GM06990 (cell line): ENCODE results near the gene CNGB1.

Experiments used
- DNase-seq: peaks from one replicate; pipeline ENCODE4 v3.0.0-alpha.2; 2011; ENCODE audit not compliant: insufficient read length; ENCODE audit errors: extremely low read depth
- H3K27me3 ChIP-seq: replicated peaks from 2 replicates; pipeline ENCODE4 v1.6.0; 2011; ENCODE audit warnings: low read length; ENCODE audit not compliant: control insufficient read depth, insufficient read depth
- H3K36me3 ChIP-seq: 2 replicates; pipeline ENCODE4 v1.5.1; 2011; ENCODE audit warnings: low read length; ENCODE audit not compliant: control insufficient read depth, insufficient read depth
- H3K4me3 ChIP-seq: replicated peaks from 2 replicates; pipeline ENCODE4 v1.5.1; 2011; ENCODE audit warnings: low read depth, mild to moderate bottlenecking, control low read depth, low read length
- TF ChIP-seq, protein P1 (sequence below): IDR thresholded peaks from 2 replicates; pipeline ENCODE4 v1.5.1; 2011; ENCODE audit warnings: low read length, control low read depth, mild to moderate bottlenecking, inconsistent platforms; ENCODE audit not compliant: insufficient read depth, poor library complexity, severe bottlenecking

The CNGB1 gene

DNA sequence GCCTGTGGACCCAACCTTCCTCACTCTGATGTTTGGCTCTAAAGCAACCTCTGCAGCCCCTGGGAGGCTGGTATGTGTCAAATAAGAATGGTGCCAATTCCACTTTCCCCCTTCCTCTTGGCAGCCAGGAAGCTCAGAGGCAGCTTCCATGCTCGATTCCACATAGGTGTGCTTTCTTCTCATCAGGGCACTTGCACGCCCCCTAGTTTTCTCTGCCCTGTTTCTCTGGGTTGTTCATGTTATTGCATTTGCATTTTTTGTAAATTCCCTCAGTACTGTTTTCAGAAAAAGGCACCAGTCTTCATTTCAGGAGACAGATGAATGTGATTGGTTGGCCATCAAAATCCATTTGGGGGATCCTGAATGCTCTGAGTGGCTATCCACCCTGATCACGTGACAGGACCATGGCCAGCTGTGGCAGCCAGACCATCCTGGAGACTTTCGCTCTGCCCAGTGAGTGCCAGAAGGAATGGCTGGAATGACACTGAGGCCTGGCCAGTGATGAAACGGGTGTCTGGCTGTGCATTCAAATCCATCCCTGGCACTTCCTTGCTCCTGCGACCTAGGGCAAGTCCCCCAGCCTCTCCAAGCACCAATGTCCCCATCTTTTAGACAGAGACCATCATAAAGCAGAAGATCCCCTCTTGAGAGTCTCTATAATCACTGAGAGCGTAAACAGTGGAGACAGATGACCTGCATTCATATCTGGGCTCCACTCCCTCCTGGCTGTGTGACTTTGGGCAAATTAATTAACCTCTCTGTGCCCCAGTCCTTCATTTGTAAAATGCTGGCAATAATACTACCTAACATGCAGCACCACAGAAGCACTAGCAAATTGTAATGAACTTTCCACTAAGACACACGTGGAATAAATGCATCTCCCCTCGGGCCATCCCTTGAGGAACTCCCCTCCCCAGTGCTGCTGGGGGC is 56.4 kb downstream of the CNGB1 start:
- TF ChIP-seq, protein P1, sequence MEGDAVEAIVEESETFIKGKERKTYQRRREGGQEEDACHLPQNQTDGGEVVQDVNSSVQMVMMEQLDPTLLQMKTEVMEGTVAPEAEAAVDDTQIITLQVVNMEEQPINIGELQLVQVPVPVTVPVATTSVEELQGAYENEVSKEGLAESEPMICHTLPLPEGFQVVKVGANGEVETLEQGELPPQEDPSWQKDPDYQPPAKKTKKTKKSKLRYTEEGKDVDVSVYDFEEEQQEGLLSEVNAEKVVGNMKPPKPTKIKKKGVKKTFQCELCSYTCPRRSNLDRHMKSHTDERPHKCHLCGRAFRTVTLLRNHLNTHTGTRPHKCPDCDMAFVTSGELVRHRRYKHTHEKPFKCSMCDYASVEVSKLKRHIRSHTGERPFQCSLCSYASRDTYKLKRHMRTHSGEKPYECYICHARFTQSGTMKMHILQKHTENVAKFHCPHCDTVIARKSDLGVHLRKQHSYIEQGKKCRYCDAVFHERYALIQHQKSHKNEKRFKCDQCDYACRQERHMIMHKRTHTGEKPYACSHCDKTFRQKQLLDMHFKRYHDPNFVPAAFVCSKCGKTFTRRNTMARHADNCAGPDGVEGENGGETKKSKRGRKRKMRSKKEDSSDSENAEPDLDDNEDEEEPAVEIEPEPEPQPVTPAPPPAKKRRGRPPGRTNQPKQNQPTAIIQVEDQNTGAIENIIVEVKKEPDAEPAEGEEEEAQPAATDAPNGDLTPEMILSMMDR = peak; percentile 29

DNA sequence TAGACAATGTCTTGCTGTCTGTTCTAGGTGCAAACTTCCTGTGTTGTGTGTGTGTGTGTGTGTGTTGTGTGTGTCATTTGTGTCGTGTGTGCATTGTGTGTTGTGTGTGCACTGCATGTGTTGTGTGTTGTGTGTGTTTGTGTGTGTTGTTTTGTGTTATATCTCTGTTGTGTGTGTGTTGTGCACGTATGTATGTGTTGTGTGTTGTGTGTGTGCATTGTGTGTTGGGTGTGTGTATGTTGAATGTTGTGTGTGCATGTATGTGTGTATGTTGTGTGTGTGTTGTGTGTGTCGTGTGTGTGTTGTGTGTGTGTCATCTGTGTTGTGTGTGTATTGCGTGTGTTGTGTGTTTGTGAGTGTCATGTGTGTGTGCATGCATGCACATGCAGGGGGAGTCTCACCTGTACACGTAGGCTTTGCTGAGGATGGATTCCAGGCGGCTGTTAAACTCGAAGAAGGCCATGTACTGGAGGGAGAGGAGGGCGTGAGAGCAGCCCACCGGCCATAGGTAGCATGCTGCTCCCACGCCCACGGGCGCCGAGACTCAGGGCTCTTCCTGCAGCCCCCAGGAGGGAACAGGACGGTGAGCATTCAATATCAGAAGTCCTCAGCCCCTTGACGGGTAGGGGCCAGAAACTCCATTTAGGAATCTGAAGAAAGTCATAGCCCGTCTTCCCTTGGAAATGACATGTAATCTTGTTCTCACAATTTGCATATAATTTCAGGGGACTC is 58.2 kb downstream of the CNGB1 start:
- Histone ChIP-seq H3K36me3 (no peaks in the 10 kb centered on the region), H3K27me3 (peaks cover 1% of the 10 kb centered on the region; the same call in 1 of the 2 replicates), H3K4me3 (no peak overlapping the region)
- TF ChIP-seq, protein P1 = no peak
- DNase-seq = no peak

More for the DNA sequence above, 56.4 kb downstream of the CNGB1 start:
- Histone ChIP-seq H3K27me3 (peaks cover 1% of the 10 kb centered on the region; the same call in 1 of the 2 replicates), H3K36me3 (no peaks in the 10 kb centered on the region), H3K4me3 (no peak overlapping the region)
- DNase-seq = no peak

DNA sequence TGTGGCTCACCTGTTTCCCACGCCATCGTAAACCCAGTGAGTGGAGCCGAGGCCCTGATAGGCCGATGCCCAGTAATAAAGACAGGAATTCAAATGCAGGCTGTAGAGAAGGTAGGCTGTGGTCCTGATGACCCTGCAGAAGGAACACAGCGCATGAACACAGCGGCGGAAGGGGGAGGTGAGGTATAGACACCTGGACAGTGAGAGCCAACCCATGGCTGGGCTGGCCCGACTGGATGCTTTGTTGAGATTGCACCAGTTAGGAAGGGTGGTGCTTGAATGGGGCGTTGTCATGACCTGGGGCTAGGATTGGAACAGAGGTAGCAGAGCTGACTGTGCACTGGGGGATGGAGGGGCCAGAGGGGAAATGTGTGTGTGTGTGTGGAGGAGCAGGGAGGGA is 59.2 kb downstream of the CNGB1 start:
- no peak for DNase-seq
- Histone ChIP-seq H3K27me3 (peaks cover 1% of the 10 kb centered on the region; the same call in 1 of the 2 replicates), H3K36me3 (no peaks in the 10 kb centered on the region), H3K4me3 (no peak overlapping the region)
- TF ChIP-seq, protein P1 = no peak

DNA sequence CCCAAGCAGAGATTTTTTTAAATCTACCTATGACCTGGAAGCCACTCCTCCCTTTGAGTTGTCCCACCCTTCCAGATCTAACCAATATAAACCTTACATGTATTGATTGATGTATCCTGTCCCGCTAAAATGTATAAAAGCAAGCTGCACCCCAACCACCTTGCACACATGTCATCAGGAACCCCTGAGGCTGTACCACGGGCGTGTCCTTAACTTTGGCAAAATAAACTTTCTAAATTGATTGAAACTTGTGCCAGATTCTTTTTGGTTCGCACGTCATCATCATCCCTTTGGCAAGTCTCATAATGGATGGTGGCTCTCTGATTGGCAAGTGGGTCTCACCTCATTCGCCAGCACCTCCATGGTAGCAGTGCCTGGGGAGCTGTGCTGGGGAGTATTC is 60.2 kb downstream of the CNGB1 start:
- H3K36me3 ChIP-seq = no peaks in the 10 kb centered on the region
- peaks cover 1% of the 10 kb centered on the region; the same call in 1 of the 2 replicates for H3K27me3 ChIP-seq
- no peak overlapping the region for H3K4me3 ChIP-seq
- no peak for DNase-seq
- TF ChIP-seq, protein P1 = no peak

DNA sequence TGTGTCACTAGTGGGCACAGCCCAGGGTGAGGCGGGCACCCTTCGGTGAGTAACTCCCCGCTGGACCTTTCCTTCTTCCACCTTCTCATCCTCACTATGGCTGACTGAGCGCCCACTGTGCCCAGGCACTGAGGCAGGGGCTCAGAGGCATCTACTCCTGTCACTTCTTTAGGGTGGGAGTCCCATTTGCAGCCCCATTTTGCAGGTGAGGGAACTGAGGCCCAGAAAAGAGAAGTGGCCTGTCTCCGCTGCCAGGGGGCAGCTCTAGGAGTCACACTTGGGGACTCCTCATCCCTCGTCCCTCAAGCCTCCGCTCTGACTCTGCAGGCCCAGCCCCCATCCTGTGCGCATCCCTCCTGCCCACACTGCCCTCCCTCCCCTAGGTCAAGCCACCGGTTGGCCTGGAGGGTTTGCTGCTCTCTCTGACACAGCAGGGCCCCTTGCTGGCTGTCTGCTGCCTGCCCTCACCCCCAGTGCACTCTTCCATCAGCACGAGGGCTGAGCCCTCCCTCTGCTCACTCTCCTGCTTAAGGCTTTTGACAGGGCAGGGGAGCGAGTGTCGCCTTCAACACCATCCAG is 62.4 kb downstream of the CNGB1 start:
- Histone ChIP-seq H3K27me3 (no peaks in the 10 kb centered on the region; the same call in none of the 2 replicates), H3K36me3 (no peaks in the 10 kb centered on the region), H3K4me3 (no peak overlapping the region)
- DNase-seq = no peak
- TF ChIP-seq, protein P1 = no peak
